Measurements from ENCODE around the gene ATG7.
"Not testable (repeated sequence)": the region's sequence is repeated elsewhere in the genome, so short reads cannot be mapped to it uniquely, and the experiment has no call there.

The ATG7 gene

GRCh38 chr3:11467875-11468274, 195.7 kb downstream of the ATG7 start:
- DNase-seq (ENCODE audit: low spot score): no peak

- DNase-seq (ENCODE audit: low spot score): no peak
Measured at GRCh38 chr3:11470031-11470853, 198.0 kb downstream of the ATG7 start.

DNA sequence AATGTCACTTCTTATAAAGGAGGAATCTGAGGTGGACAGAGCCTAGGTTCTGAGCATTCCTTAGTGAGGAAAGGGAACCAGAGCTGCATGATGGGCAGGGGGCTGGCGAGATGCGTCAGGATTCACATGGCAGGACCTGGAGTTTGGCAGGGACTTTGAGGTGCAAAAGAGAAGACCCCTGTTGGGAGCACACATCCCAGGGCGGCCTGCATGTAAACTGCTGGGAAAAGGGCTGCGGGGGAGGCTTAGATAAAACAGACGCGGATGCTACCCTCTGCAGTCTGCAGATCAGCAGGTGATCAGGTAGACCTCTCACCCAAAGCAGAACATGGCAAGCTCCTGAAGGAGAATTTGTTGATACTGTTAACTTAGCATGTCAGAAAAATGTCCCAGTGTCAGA, 203.1 kb downstream of the ATG7 start:
- DNase-seq (ENCODE audit: low spot score): no peak

DNA sequence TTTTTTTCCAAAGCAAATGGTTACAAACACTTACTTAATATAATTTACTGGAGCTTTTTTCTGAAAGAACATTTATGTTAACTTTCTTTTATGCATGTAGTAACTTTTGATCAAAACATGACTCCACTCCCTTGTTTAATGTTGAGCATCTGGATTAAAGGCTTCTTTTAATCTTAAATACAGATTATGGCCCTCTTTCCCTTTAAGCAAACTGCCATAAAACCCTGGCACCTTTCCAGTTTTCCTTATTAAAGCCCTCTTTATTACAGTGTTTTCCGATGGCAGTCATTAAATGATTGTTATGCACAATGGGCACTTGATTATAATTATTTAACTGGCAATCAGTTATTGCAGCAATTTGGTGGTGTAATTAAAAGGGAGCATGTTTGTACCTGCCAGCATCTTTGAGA, 204.5 kb downstream of the ATG7 start:
- DNase-seq (ENCODE audit: low spot score): no peak

- DNase-seq (ENCODE audit: low spot score): no peak
Measured at GRCh38 chr3:11477407-11477911, 205.3 kb downstream of the ATG7 start.

- DNase-seq (ENCODE audit: low spot score): no peak
Measured at GRCh38 chr3:11478167-11478566, 206.0 kb downstream of the ATG7 start.

DNA sequence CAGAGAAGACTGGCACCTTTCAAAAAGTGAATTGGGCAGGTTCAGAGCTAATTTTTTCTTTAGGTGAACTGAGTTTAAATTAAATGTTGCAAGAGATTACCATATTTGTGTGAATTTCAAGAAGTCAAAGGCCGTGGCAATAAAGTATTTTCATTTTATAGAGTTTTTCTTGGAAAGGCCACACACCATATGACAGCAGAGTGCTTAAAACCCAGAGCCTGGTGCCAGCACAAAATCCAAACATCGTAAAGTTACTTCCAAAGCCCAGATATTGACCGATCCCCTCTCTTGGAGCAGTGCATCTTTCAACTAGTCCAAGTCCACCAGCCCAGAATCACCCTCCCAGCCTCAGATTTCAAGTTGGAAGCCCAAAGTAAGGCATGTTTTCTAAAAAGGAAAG, 207.0 kb downstream of the ATG7 start:
- no peak for DNase-seq (ENCODE audit: low spot score)

GRCh38 chr3:11480663-11481298, 208.6 kb downstream of the ATG7 start:
- no peak for DNase-seq (ENCODE audit: low spot score)

DNA sequence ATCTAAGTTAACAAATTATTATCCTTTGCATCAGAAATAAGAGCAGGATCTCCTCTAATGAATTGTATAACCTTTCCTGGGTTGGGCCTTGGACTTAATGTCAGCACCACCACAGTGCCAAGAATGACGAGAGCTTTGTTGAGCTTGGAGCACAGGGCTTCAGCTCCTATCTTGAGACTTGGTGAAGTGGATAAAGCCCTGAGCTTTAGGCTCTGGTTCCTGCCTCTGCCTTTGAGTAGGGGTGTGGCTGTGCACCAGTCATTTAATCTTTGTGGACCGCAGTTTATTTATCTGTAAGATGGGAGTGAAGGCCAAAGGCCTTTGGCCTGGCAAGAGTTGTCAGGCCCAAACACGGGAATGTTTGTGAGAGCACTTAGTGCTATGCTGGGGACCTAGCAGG, 209.4 kb downstream of the ATG7 start:
- no peak for DNase-seq (ENCODE audit: low spot score)

DNA sequence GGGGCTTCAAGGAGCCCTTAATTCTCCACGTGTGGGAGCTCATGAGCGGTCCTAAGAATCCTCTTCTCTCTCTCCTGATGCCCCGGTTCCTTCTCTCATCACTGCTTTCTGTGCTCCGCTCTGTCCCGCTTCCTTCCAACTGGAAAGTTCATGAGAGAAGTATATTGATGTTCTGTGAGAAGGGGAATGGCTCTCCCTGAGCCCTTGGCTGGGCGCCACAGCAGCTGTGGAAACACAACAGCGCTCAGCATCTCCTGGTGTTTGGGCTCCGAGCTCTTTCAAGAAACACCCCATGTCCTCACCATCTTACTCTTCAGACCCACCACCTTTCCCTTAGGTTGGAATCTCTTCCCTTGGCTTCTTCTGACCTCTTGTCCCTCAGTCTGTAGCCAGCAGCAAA, 209.8 kb downstream of the ATG7 start:
- DNase-seq (ENCODE audit: low spot score): no peak

- DNase-seq (ENCODE audit: low spot score): not testable (repeated sequence)
Measured at GRCh38 chr3:11488356-11488755, 216.2 kb downstream of the ATG7 start.

DNA sequence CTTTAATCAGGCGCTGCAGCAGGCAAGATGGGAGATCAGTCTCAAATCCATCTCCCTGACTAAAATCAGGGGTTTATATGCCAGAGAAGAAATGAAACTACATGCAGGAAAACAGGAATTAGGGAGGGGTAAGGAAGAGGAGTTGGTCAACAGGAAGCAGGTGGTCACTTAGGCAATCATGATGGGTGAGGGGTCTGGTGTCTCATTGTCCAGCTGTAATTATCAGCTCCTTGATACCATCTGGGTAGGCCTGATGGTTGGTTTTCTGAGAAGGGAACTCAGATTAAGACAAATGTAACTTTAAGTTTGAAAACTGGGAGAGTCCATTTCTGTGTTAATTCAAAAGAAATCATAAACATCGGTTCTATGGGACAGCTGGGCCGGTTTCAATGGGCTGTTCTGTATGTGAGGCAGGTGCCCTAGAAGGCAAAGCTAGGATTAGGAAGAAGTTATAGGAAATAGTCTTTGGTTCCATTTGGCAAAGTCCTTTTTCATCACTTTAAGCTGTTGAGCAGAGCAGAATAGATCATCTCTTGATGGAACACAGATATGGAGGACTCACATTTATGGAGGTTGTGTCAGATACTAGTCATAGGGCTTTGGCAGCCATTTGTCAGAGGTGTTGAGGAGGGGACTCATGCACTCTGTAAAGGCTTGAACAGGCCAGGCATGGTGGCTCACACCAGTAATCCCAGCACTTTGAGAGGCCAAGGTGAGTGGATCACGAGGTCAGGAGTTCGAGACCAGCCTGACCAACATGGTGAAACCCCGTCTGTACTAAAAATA, 222.1 kb downstream of the ATG7 start:
- DNase-seq (ENCODE audit: low spot score): no peak

- DNase-seq (ENCODE audit: low spot score): no peak
Measured at GRCh38 chr3:11495948-11496557, 223.9 kb downstream of the ATG7 start.

DNA sequence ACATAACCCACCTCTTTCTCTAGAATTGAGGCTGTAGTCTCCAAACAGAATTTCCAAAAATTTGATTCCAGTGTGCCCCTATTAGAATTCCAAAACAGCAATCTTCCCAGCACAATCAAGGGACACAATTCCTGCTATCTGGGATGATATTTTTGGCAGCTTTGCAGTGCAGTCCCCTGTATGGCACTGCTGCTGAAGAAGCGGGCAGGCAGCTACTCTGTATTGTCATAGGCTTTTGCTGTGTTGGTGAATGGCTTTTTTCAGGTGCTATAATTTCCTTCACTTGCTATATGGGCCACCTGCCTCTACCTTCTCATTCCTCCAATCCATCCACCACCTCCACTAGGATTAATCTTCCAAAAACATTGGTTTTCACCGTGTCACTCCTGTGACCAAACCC, 226.0 kb downstream of the ATG7 start:
- no peak for DNase-seq (ENCODE audit: low spot score)

GRCh38 chr3:11498646-11499045, 226.4 kb downstream of the ATG7 start:
- no peak for DNase-seq (ENCODE audit: low spot score)

- no peak for DNase-seq (ENCODE audit: low spot score)
Measured at GRCh38 chr3:11499144-11499543, 226.9 kb downstream of the ATG7 start.

DNA sequence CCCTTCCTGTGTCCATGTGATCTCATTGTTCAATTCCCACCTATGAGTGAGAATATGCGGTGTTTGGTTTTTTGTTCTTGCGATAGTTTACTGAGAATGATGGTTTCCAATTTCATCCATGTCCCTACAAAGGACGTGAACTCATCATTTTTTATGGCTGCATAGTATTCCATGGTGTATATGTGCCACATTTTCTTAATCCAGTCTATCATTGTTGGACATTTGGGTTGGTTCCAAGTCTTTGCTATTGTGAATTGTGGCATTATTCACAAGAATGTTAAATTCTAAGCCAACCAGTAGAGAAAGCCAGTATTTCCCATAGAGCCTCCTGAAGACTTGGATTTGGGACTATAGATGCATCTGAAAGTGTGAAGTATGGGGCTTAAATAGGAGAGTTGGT, 230.2 kb downstream of the ATG7 start:
- DNase-seq (ENCODE audit: low spot score): not testable (repeated sequence)

DNA sequence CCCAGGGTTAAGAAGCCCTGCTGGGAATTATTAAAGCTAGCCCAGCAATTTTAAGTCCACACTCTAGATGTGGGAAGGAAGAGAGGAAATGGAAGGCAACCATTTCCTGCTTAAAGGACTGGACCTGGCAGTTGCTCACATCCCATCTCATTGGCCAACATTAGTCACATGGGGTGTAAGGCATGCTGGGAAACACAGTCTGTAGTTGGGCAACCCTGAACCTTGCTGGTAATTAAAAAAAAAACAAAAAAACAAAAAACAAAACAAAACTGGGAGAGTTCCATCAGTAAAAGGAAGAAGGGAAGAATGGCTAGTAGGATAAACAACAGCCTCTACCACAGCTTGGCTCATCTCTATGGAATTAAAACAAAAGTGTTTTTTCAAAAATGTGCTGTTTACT, 235.5 kb downstream of the ATG7 start:
- DNase-seq (ENCODE audit: low spot score): no peak

DNA sequence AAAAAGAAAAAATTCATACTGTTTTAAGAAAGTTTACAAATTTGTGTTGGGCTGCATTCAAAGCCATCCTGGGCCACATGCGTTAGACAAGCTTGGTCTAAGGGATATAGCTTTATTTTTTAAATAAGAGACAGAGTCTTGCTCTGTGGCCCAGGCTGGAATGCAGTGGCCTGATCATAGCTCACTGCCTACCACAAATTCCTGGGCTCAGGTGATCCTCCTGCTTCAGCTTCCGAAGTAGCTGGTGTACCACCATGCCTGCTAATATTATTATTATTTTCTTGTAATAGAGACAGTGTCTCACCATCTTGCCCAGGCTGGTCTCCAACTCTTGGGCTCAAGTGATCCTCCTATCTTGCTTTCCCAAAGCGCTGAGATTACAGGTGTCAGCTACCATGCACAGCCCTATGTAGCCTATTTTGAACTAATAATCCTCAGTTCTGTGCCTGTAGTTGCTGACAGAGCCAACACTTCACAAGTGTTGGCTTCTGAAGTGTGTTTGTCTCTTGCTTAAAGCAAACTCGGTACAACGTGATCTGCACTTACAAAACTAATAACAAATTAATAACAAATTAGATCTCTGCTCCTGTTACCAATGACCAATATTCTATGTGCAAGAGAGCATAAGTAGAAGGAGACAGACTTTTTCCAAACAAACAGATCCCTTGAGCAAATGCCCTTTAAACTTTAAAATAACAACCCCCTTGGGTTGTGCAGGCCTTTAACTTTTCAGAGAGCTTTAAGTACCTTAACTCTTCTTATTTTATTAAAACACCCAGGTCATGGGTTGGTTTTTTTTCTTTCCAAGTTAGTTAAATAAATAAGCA, 236.4 kb downstream of the ATG7 start:
- DNase-seq (ENCODE audit: low spot score): no peak

GRCh38 chr3:11509173-11510000, 237.2 kb downstream of the ATG7 start:
- DNase-seq (ENCODE audit: low spot score): no peak

- no peak for DNase-seq (ENCODE audit: low spot score)
Measured at GRCh38 chr3:11510001-11510340, 237.8 kb downstream of the ATG7 start.

Data from CD4-positive, alpha-beta T cell treated with Interleukin-2 at 100 ng/mL for 4 hours (primary cell).